ENCODE data around the gene PTGDS. TPM values are rescaled to one million over a fixed set of nuclear protein-coding genes. Genes with fewer than 3 reads are reported as not detected.

PTGDS gene
- total RNA-seq, 1 donor from 2014 or later, result 10.2 TPM

- DNase-seq, result no peak
Measured at GRCh38 chr9:137026384-137026783, 49.1 kb downstream of the PTGDS start.

- no peak for DNase-seq
Measured at GRCh38 chr9:137026828-137027227, 49.5 kb downstream of the PTGDS start.

GRCh38 chr9:137027369-137028262 is 50.3 kb downstream of the PTGDS start, which contains the start of gene ABCA2:
Gene ABCA2, minus strand, starts transcription at chr9:137028237. Its CDS starts 97 bp downstream, at chr9:137028140.
- DNase-seq, result no peak

GRCh38 chr9:137028263-137029057 is 51.2 kb downstream of the PTGDS start:
- DNase-seq, result peak; percentile 79

GRCh38 chr9:137029058-137029936 is 52.0 kb downstream of the PTGDS start:
- peak; percentile 68 for DNase-seq

- no peak for DNase-seq
Measured at GRCh38 chr9:137030006-137030405, 52.7 kb downstream of the PTGDS start.

GRCh38 chr9:137030538-137031527 is 53.5 kb downstream of the PTGDS start:
- no peak for DNase-seq

Other genes starting within 250 kb of the PTGDS start
- not detected for gene LCN10, start 234.6 kb upstream of the PTGDS start, total RNA-seq
- not detected for gene LCN6, start 229.0 kb upstream of the PTGDS start, total RNA-seq
- 2.1 TPM for gene LCN8, start 219.3 kb upstream of the PTGDS start, total RNA-seq
- gene LCN15, start 213.0 kb upstream of the PTGDS start, total RNA-seq, result not detected
- gene TMEM141, start 186.2 kb upstream of the PTGDS start, total RNA-seq, result 50.2 TPM
- not detected for gene CCDC183, start 181.2 kb upstream of the PTGDS start, total RNA-seq
- 55.0 TPM for gene RABL6, start 169.6 kb upstream of the PTGDS start, total RNA-seq
- gene AJM1, start 135.0 kb upstream of the PTGDS start, total RNA-seq, result 2.2 TPM
- 54.4 TPM for gene PHPT1, start 128.1 kb upstream of the PTGDS start, total RNA-seq
- gene MAMDC4, start 125.2 kb upstream of the PTGDS start, total RNA-seq, result 3.8 TPM
- gene EDF1, start 111.2 kb upstream of the PTGDS start, total RNA-seq, result 221 TPM
- 16.1 TPM for gene TRAF2, start 91.0 kb upstream of the PTGDS start, total RNA-seq
- 95.9 TPM for gene FBXW5, start 32.8 kb upstream of the PTGDS start, total RNA-seq
- 1.4 TPM for gene C8G, start 32.3 kb upstream of the PTGDS start, total RNA-seq
- 0.82 TPM for gene LCN12, start 25.2 kb upstream of the PTGDS start, total RNA-seq
- gene LCNL1, start 5.5 kb downstream of the PTGDS start, total RNA-seq, result 0.31 TPM
- gene PAXX, start 14.9 kb downstream of the PTGDS start, total RNA-seq, result 21.7 TPM
- 4.9 TPM for gene CLIC3, start 19.1 kb downstream of the PTGDS start, total RNA-seq
- gene ABCA2, start 50.7 kb downstream of the PTGDS start, total RNA-seq, result 16.6 TPM
- 0.10 TPM for gene FUT7, start 54.6 kb downstream of the PTGDS start, total RNA-seq
- gene NPDC1, start 68.7 kb downstream of the PTGDS start, total RNA-seq, result 27.0 TPM
- gene ENTPD2, start 76.6 kb downstream of the PTGDS start, total RNA-seq, result 7.3 TPM
- gene SAPCD2, start 93.1 kb downstream of the PTGDS start, total RNA-seq, result 5.6 TPM
- 3.2 TPM for gene UAP1L1, start 100.0 kb downstream of the PTGDS start, total RNA-seq
- 59.5 TPM for gene MAN1B1, start 109.5 kb downstream of the PTGDS start, total RNA-seq
- gene DPP7, start 137.2 kb downstream of the PTGDS start, total RNA-seq, result 22.8 TPM
- gene GRIN1, start 161.7 kb downstream of the PTGDS start, total RNA-seq, result 1.1 TPM
- 18.9 TPM for gene LRRC26, start 192.5 kb downstream of the PTGDS start, total RNA-seq
- gene TMEM210, start 194.6 kb downstream of the PTGDS start, total RNA-seq, result not detected
- 29.8 TPM for gene ANAPC2, start 211.1 kb downstream of the PTGDS start, total RNA-seq
- 57.3 TPM for gene SSNA1, start 211.2 kb downstream of the PTGDS start, total RNA-seq
- 5.7 TPM for gene TPRN, start 223.2 kb downstream of the PTGDS start, total RNA-seq
- 38.3 TPM for gene TMEM203, start 228.1 kb downstream of the PTGDS start, total RNA-seq
- 3.0 TPM for gene NDOR1, start 228.2 kb downstream of the PTGDS start, total RNA-seq
- gene RNF208, start 244.7 kb downstream of the PTGDS start, total RNA-seq, result not detected
- 3.3 TPM for gene CYSRT1, start 247.7 kb downstream of the PTGDS start, total RNA-seq
- gene RNF224, start 250.0 kb downstream of the PTGDS start, total RNA-seq, result not detected

Data from tongue (tissue), 2 donors.